Measurements from ENCODE around the gene SLC3A2.

DNA sequence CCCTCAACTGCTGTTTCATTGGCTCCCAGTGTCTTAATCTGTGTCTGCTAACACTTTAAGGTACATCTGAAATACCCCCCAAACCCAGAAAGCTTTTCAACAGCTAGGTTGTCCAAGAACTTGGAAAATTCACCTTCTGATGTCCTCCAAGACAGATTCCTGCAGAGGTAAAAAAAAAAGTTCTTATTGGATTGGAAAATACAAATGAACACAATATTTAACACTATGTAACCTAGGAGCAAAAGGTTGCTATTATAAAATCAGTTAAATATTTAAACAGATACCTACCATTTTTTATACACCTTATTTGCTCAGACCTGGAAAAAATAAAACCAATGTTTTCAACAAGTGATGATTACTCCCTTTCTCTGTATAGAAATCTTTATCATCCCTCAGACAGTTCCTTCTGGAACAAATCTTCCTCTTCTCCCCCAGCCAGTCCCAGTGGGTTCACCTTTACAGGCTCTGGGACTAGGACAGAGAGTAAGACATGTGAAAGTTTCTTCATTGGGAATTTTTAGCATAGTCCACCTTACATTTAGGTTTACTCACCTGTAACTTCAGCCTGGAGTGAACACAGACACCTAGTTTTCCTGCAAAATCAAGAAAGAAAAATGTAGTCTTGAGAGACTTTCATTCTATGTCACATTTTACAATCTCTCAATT is 28.0 kb upstream of the SLC3A2 start:
- TF ChIP-seq, protein P1, sequence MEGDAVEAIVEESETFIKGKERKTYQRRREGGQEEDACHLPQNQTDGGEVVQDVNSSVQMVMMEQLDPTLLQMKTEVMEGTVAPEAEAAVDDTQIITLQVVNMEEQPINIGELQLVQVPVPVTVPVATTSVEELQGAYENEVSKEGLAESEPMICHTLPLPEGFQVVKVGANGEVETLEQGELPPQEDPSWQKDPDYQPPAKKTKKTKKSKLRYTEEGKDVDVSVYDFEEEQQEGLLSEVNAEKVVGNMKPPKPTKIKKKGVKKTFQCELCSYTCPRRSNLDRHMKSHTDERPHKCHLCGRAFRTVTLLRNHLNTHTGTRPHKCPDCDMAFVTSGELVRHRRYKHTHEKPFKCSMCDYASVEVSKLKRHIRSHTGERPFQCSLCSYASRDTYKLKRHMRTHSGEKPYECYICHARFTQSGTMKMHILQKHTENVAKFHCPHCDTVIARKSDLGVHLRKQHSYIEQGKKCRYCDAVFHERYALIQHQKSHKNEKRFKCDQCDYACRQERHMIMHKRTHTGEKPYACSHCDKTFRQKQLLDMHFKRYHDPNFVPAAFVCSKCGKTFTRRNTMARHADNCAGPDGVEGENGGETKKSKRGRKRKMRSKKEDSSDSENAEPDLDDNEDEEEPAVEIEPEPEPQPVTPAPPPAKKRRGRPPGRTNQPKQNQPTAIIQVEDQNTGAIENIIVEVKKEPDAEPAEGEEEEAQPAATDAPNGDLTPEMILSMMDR (IDR thresholded peaks at IDR 0.05) = no peak
- TF ChIP-seq POLR2A (IDR thresholded peaks at IDR 0.05) (no peak), EP300 (IDR thresholded peaks at IDR 0.05) (no peak), POLR2AphosphoS5 (IDR thresholded peaks at IDR 0.05) (no peak)
